ENCODE data around the gene BTBD8. TPM values are rescaled to one million over a fixed set of nuclear protein-coding genes. Genes with fewer than 3 reads are reported as not detected.
A peak's percentile ranks its signal among the peaks of the same experiment; 100 is the strongest.

BTBD8 gene
- total and polyA plus RNA-seq, 9 of the 15 experiments (the other 6 are each of a cell fraction or from before 2014, with no cell fraction given): 0.46 to 2.3 (median 1.2) TPM

- TF ChIP-seq ZNF133 (CRISPR knock-in tag; IDR thresholded peaks at IDR 0.05) (no peak), TGIF2 (CRISPR knock-in tag; IDR thresholded peaks at IDR 0.05) (no peak), TRIM28 (IDR thresholded peaks at IDR 0.05) (no peak), ZFP30 (CRISPR knock-in tag; IDR thresholded peaks at IDR 0.05; ENCODE audit: borderline replicate concordance) (no peak), RCOR1 (IDR thresholded peaks at IDR 0.05; ENCODE audit: borderline replicate concordance in 1 of 2, low read depth in 2 of 2, low read length in 2 of 2) (no peak), THRAP3 (IDR thresholded peaks at IDR 0.05; ENCODE audit: borderline replicate concordance) (no peak), IRF1 (CRISPR knock-in tag; IDR thresholded peaks at IDR 0.05; ENCODE audit: borderline replicate concordance) (no peak), DIDO1 (tag; IDR thresholded peaks at IDR 0.05; ENCODE audit: low read depth) (0 out of 2 replicates have a peak, but pooled peaks have one; percentile 37), BCOR (IDR thresholded peaks at IDR 0.05) (no peak), JUN (IDR thresholded peaks at IDR 0.05; ENCODE audit: borderline replicate concordance, low read depth, low read length) (no peak), JUN (CRISPR knock-in tag; IDR thresholded peaks at IDR 0.05; ENCODE audit: borderline replicate concordance) (no peak), HDAC8 (tag; IDR thresholded peaks at IDR 0.05) (0 out of 2 replicates have a peak, but pooled peaks have one; percentile 36), HNRNPH1 (optimal IDR thresholded peaks at IDR 0.05; ENCODE audit: low read depth, low read length) (no peak), ETS1 (conservative IDR thresholded peaks at IDR 0.05; ENCODE audit: control insufficient read depth, low read depth, low read length) (no peak), GATAD2A (IDR thresholded peaks at IDR 0.05) (no peak), ZNF274 (IDR thresholded peaks at IDR 0.05; ENCODE audit: borderline replicate concordance, low read depth, low read length) (no peak)
- TF ChIP-seq, protein P1, sequence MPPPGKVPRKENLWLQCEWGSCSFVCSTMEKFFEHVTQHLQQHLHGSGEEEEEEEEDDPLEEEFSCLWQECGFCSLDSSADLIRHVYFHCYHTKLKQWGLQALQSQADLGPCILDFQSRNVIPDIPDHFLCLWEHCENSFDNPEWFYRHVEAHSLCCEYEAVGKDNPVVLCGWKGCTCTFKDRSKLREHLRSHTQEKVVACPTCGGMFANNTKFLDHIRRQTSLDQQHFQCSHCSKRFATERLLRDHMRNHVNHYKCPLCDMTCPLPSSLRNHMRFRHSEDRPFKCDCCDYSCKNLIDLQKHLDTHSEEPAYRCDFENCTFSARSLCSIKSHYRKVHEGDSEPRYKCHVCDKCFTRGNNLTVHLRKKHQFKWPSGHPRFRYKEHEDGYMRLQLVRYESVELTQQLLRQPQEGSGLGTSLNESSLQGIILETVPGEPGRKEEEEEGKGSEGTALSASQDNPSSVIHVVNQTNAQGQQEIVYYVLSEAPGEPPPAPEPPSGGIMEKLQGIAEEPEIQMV (tag; conservative IDR thresholded peaks at IDR 0.05; ENCODE audit: low read depth): peak; percentile 55; the same call in 1 of the 2 replicates
- TF ChIP-seq, protein P2, sequence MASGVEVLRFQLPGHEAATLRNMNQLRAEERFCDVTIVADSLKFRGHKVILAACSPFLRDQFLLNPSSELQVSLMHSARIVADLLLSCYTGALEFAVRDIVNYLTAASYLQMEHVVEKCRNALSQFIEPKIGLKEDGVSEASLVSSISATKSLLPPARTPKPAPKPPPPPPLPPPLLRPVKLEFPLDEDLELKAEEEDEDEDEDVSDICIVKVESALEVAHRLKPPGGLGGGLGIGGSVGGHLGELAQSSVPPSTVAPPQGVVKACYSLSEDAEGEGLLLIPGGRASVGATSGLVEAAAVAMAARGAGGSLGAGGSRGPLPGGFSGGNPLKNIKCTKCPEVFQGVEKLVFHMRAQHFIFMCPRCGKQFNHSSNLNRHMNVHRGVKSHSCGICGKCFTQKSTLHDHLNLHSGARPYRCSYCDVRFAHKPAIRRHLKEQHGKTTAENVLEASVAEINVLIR (CRISPR knock-in tag; IDR thresholded peaks at IDR 0.05): no peak
- TF ChIP-seq, protein P3, sequence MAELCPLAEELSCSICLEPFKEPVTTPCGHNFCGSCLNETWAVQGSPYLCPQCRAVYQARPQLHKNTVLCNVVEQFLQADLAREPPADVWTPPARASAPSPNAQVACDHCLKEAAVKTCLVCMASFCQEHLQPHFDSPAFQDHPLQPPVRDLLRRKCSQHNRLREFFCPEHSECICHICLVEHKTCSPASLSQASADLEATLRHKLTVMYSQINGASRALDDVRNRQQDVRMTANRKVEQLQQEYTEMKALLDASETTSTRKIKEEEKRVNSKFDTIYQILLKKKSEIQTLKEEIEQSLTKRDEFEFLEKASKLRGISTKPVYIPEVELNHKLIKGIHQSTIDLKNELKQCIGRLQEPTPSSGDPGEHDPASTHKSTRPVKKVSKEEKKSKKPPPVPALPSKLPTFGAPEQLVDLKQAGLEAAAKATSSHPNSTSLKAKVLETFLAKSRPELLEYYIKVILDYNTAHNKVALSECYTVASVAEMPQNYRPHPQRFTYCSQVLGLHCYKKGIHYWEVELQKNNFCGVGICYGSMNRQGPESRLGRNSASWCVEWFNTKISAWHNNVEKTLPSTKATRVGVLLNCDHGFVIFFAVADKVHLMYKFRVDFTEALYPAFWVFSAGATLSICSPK (IDR thresholded peaks at IDR 0.05; ENCODE audit: borderline replicate concordance): 0 out of 2 replicates have a peak, but pooled peaks have one; percentile 32
Observed at GRCh38 chr1:92080128-92080985, at the start of gene BTBD8 (continued).

Measured in K562 (cell line).